Measurements from ENCODE around the gene ZBTB20. TPM values are rescaled to one million over a fixed set of nuclear protein-coding genes. Genes with fewer than 3 reads are reported as not detected.

ZBTB20 gene
- total RNA-seq, 3 donors from 2014 or later, result 62.9 to 150 (median 109) TPM

DNA sequence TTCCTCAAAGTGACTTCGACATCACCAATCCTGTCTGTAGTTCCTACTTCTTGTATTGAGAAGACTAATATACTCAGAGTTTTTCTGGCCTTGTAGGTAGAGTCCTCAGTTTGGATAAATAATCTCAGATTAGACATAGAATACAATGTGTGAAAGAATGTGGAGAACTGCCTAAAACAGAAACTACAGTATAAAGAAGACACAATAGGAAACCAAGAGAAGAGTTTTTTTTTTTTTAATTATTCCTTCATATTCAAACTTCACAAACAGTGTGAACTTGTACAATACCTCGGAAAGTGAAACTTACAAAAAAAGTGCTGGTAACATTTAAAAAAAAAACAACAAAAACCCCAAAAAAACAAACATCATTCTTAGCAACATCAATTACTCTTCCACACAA, 832.8 kb downstream of the ZBTB20 start:
- no peak overlapping the region for H3K4me3 ChIP-seq
- no peaks in the 10 kb centered on the region for H3K27me3 ChIP-seq
- H3K4me1 ChIP-seq, result no peaks in the 10 kb centered on the region
- no peaks in the 10 kb centered on the region for H3K9me3 ChIP-seq
- H3K36me3 ChIP-seq, result no peaks in the 10 kb centered on the region
- H3K27ac ChIP-seq, result no peak overlapping the region
- TF ChIP-seq POLR2A (IDR thresholded peaks at IDR 0.05) (no peak), POLR2AphosphoS5 (IDR thresholded peaks at IDR 0.05) (no peak)
- TF ChIP-seq, protein P1, sequence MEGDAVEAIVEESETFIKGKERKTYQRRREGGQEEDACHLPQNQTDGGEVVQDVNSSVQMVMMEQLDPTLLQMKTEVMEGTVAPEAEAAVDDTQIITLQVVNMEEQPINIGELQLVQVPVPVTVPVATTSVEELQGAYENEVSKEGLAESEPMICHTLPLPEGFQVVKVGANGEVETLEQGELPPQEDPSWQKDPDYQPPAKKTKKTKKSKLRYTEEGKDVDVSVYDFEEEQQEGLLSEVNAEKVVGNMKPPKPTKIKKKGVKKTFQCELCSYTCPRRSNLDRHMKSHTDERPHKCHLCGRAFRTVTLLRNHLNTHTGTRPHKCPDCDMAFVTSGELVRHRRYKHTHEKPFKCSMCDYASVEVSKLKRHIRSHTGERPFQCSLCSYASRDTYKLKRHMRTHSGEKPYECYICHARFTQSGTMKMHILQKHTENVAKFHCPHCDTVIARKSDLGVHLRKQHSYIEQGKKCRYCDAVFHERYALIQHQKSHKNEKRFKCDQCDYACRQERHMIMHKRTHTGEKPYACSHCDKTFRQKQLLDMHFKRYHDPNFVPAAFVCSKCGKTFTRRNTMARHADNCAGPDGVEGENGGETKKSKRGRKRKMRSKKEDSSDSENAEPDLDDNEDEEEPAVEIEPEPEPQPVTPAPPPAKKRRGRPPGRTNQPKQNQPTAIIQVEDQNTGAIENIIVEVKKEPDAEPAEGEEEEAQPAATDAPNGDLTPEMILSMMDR (IDR thresholded peaks at IDR 0.05), result no peak
- no peak for DNase-seq (ENCODE audit: low spot score in 2 of 2)
- intact Hi-C loops (cut with DNase I; ENCODE audit: low total_unique reads), result no loop called here

DNA sequence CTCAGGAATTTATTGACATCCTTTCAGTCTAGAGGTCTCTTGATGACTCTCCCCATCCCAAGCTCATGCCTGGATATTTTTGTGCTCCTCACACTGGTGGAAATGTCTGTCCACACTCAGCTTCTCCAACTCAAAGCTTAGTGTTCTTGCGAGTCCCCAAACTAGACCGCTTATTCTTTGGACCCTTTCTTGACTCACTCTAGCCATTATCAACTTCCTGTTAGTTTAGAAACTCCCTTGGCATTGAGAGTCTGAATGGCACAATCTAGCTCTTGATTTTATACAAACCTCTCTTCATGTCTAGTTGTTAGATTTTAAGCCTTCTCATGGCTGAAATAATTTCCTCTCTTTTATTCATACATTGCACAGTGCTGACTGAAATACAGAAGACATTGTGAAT, 833.7 kb downstream of the ZBTB20 start:
- no peak for DNase-seq (ENCODE audit: low spot score in 2 of 2)
- H3K9me3 ChIP-seq, result no peaks in the 10 kb centered on the region
- TF ChIP-seq POLR2A (IDR thresholded peaks at IDR 0.05), result no peak
- TF ChIP-seq POLR2AphosphoS5 (IDR thresholded peaks at IDR 0.05), result no peak
- TF ChIP-seq, protein P1 (IDR thresholded peaks at IDR 0.05), result no peak
- H3K27ac ChIP-seq, result no peak overlapping the region
- H3K4me3 ChIP-seq, result no peak overlapping the region
- no peaks in the 10 kb centered on the region for H3K4me1 ChIP-seq
- H3K36me3 ChIP-seq, result no peaks in the 10 kb centered on the region
- intact Hi-C loops (cut with DNase I; ENCODE audit: low total_unique reads), result no loop called here
- no peaks in the 10 kb centered on the region for H3K27me3 ChIP-seq

DNA sequence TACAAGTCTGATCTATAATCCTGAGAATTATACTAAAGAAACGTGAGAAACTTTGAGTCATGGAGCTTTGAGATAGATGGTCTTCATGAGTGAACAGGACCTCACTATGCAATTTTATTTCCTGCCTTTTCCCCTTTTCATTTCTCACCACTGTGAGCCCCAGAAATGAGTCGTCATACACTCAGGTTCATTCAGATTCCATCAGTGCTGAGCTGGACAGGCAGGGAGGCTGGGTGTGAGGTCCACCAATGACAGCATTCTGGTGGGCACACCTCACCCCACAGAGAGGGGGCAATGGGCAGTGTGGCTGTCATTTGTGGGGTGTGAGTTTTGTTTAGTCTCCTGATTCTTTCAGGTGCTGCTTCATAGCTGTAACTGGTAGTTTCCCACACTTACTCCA, 836.4 kb downstream of the ZBTB20 start:
- intact Hi-C loops (cut with DNase I; ENCODE audit: low total_unique reads), result no loop called here
- TF ChIP-seq POLR2A (IDR thresholded peaks at IDR 0.05), result no peak
- TF ChIP-seq, protein P1 (IDR thresholded peaks at IDR 0.05), result no peak
- no peak for TF ChIP-seq POLR2AphosphoS5 (IDR thresholded peaks at IDR 0.05)
- H3K36me3 ChIP-seq, result no peaks in the 10 kb centered on the region
- H3K27me3 ChIP-seq, result no peaks in the 10 kb centered on the region
- no peak overlapping the region for H3K27ac ChIP-seq
- H3K4me1 ChIP-seq, result no peaks in the 10 kb centered on the region
- H3K9me3 ChIP-seq, result no peaks in the 10 kb centered on the region
- H3K4me3 ChIP-seq, result no peak overlapping the region
- DNase-seq (ENCODE audit: low spot score in 2 of 2), result no peak

DNA sequence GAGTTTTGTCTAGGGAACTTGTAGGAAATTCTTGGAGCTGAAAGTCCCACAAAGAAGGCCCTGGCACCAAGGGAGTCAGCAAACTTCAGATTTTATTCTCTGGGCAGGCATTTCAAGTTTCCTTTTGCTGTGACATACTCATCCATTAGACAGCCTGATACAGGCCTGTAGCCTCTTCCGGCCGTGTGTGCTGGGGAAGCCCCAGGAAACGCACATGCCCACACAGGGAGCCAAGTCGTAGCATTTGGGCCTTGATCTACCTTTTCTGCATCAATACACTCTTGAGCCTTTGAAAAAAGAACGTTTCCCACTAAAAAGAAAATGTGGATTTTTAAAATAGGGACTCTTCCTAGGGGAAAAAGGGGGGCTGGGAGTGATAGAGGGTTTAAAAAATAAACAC, 838.3 kb downstream of the ZBTB20 start:
- intact Hi-C loops (cut with DNase I; ENCODE audit: low total_unique reads), result no loop called here

DNA sequence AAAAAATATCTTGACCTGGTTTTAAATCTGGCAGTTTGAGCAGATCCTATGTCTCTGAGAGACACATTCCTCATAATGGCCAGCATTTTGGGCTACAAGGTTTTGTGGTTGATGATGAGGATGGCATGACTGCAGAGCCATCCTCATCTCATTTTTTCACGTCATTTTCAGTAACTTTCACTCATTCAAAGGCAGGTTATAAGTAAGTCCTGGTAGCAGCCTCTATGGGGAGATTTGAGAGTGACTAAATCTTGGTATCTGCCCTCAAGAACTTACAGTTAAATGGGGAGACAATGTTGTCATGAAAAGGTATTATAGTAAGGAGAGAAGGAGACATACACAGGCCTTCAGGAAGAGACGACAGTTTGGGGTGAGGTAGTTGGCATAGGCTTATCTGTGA, 838.7 kb downstream of the ZBTB20 start:
- intact Hi-C loops (cut with DNase I; ENCODE audit: low total_unique reads), result no loop called here
- no peak for DNase-seq (ENCODE audit: low spot score in 2 of 2)

More for the DNA sequence above, 838.3 kb downstream of the ZBTB20 start:
- H3K27ac ChIP-seq, result no peak overlapping the region
- DNase-seq (ENCODE audit: low spot score in 2 of 2), result no peak
- H3K9me3 ChIP-seq, result no peaks in the 10 kb centered on the region
- H3K4me3 ChIP-seq, result no peak overlapping the region
- no peaks in the 10 kb centered on the region for H3K27me3 ChIP-seq
- TF ChIP-seq POLR2AphosphoS5 (IDR thresholded peaks at IDR 0.05), result no peak
- TF ChIP-seq, protein P1 (IDR thresholded peaks at IDR 0.05), result no peak
- no peaks in the 10 kb centered on the region for H3K36me3 ChIP-seq
- H3K4me1 ChIP-seq, result no peaks in the 10 kb centered on the region

More for the DNA sequence above, 838.7 kb downstream of the ZBTB20 start:
- Histone ChIP-seq H3K36me3 (no peaks in the 10 kb centered on the region), H3K27me3 (no peaks in the 10 kb centered on the region), H3K4me3 (no peak overlapping the region), H3K27ac (no peak overlapping the region), H3K4me1 (no peaks in the 10 kb centered on the region), H3K9me3 (no peaks in the 10 kb centered on the region)
- TF ChIP-seq, protein P1 (IDR thresholded peaks at IDR 0.05), result no peak
- TF ChIP-seq POLR2A (IDR thresholded peaks at IDR 0.05) (no peak), POLR2AphosphoS5 (IDR thresholded peaks at IDR 0.05) (no peak)
